DOHH2 (cell line): ENCODE measurements around the gene TMEM132D.

Experiments
- H3F3A ChIP-seq: fragments of 200-600 bp; sonication (generic), shearing (Covaris generic); 2 replicates; pipeline ENCODE4 v1.6.0; 2016; ENCODE audit warnings: antibody characterized with exemption, mild to moderate bottlenecking; ENCODE audit not compliant: control insufficient read depth, insufficient read depth
- H3K27ac ChIP-seq: fragments of 200-600 bp; sonication (generic); 2 replicates; pipeline ENCODE4 v1.5.1; 2014; ENCODE audit warnings: low read depth, mild to moderate bottlenecking, low read length, moderate library complexity
- H3K27me3 ChIP-seq: fragments of 200-600 bp; sonication (generic); 2 replicates; pipeline ENCODE4 v1.6.1; 2014; ENCODE audit warnings: mild to moderate bottlenecking, low read length, mixed read lengths; ENCODE audit not compliant: control insufficient read depth
- H3K36me3 ChIP-seq: fragments of 200-600 bp; sonication (generic); 2 replicates; pipeline ENCODE4 v1.6.1; 2014; ENCODE audit warnings: mild to moderate bottlenecking, low read length, moderate library complexity, mixed read lengths; ENCODE audit not compliant: control insufficient read depth
- H3K4me1 ChIP-seq: fragments of 200-600 bp; sonication (generic); 2 replicates; pipeline ENCODE4 v1.6.1; 2014; ENCODE audit warnings: mild to moderate bottlenecking, low read length, mixed read lengths; ENCODE audit not compliant: control insufficient read depth
- H3K4me2 ChIP-seq: fragments of 200-600 bp; sonication (generic); 2 replicates; pipeline ENCODE4 v1.6.0; 2014; ENCODE audit warnings: mild to moderate bottlenecking, low read length, moderate library complexity
- H3K4me3 ChIP-seq: fragments of 200-600 bp; sonication (generic); 2 replicates; pipeline ENCODE4 v1.5.1; 2014; ENCODE audit warnings: mild to moderate bottlenecking, low read length, mixed read lengths
- H3K79me2 ChIP-seq: fragments of 200-600 bp; sonication (generic); 2 replicates; pipeline ENCODE4 v1.6.1; 2014; ENCODE audit warnings: mild to moderate bottlenecking, low read length, mixed read lengths; ENCODE audit not compliant: control insufficient read depth
- H3K9me2 ChIP-seq: fragments of 200-600 bp; sonication (generic); replicated peaks from 2 replicates; pipeline ENCODE4 v1.6.1; 2014; ENCODE audit warnings: mild to moderate bottlenecking, low read length, mixed read lengths; ENCODE audit not compliant: control insufficient read depth
- H3K9me3 ChIP-seq: fragments of 200-600 bp; sonication (generic); 2 replicates; pipeline ENCODE4 v1.6.1; 2014; ENCODE audit warnings: antibody characterized with exemption, low read length, mixed read lengths; ENCODE audit not compliant: control insufficient read depth, insufficient read depth
- H4K20me1 ChIP-seq: fragments of 200-600 bp; sonication (generic); 2 replicates; pipeline ENCODE4 v1.6.0; 2014; ENCODE audit warnings: low read depth, mild to moderate bottlenecking, antibody characterized with exemption, low read length, moderate library complexity; ENCODE audit not compliant: control insufficient read depth, insufficient read depth
- EZH2phosphoT487 ChIP-seq: fragments of 200-600 bp; sonication (generic); IDR thresholded peaks from 2 replicates; pipeline ENCODE4 v1.6.1; 2017; ENCODE audit warnings: borderline replicate concordance, mild to moderate bottlenecking, antibody characterized with exemption, low read length, moderate library complexity, mixed read lengths
- TF ChIP-seq, protein P1 (sequence below): fragments of 200-600 bp; sonication (generic); IDR thresholded peaks from one replicate; pipeline ENCODE4 v1.5.1; 2014; ENCODE audit warnings: antibody characterized with exemption, mild to moderate bottlenecking, low read depth, low read length; ENCODE audit not compliant: poor library complexity, severe bottlenecking

The TMEM132D gene

DNA sequence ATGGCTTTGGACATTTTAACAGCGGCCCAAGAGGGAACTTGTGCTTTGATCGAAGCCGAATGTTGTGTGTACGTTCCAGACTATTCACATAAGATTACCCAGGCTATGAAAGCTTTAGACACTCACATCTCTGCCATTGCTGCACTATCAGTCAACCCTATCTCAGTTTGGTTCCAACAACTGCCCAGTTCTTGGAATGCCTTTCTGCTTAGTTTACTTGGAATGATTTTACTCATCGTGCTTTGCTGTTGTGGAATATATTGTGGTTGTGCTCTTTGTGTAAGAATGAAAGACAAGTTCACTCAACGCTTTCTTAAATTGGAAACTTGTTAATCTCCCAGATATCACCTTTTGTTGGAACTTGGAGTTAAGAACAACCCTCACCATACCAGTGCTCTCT lies 552.3 kb downstream of the TMEM132D start:
- Histone ChIP-seq H3K27me3 (no peaks in the 10 kb centered on the region), H3K4me1 (no peaks in the 10 kb centered on the region), H3K36me3 (no peaks in the 10 kb centered on the region), H4K20me1 (no peaks in the 10 kb centered on the region), H3K4me2 (no peak overlapping the region), H3F3A (no peaks in the 10 kb centered on the region), H3K4me3 (no peak overlapping the region), H3K79me2 (no peaks in the 10 kb centered on the region), H3K9me3 (no peaks in the 10 kb centered on the region), H3K9me2 (no peaks in the 10 kb centered on the region), H3K27ac (no peak overlapping the region)
- TF ChIP-seq, protein P1, sequence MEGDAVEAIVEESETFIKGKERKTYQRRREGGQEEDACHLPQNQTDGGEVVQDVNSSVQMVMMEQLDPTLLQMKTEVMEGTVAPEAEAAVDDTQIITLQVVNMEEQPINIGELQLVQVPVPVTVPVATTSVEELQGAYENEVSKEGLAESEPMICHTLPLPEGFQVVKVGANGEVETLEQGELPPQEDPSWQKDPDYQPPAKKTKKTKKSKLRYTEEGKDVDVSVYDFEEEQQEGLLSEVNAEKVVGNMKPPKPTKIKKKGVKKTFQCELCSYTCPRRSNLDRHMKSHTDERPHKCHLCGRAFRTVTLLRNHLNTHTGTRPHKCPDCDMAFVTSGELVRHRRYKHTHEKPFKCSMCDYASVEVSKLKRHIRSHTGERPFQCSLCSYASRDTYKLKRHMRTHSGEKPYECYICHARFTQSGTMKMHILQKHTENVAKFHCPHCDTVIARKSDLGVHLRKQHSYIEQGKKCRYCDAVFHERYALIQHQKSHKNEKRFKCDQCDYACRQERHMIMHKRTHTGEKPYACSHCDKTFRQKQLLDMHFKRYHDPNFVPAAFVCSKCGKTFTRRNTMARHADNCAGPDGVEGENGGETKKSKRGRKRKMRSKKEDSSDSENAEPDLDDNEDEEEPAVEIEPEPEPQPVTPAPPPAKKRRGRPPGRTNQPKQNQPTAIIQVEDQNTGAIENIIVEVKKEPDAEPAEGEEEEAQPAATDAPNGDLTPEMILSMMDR = no peak
- TF ChIP-seq EZH2phosphoT487 = no peak

DNA sequence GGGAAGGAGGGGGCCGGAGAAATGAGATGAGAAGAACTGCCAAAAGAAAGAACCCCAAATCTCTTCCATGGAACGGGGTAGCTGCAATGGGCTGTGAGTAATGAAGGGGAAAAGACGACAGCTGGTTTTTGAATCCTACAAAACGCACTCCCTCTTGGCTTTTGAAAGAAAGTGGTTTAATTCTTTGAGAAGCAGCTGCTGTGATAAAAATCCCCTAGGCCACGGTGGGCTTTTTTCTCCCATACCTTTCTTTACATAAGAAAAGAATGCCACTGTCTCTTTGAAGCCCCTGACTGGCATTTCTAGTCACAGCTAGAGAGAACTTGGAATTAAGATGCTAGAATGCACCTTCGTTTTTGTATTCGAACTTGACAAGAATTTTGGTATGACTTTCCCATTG lies 564.5 kb downstream of the TMEM132D start:
- Histone ChIP-seq H3K4me2 (no peak overlapping the region), H3K4me1 (no peaks in the 10 kb centered on the region), H4K20me1 (no peaks in the 10 kb centered on the region)

GRCh38 chr12:129337413-129337812 lies 566.4 kb downstream of the TMEM132D start:
- no peaks in the 10 kb centered on the region for H3K9me2 ChIP-seq
- H3K79me2 ChIP-seq = no peaks in the 10 kb centered on the region
- no peak for TF ChIP-seq EZH2phosphoT487
- TF ChIP-seq, protein P1 = no peak
- H3K4me3 ChIP-seq = no peak overlapping the region
- H3K36me3 ChIP-seq = no peaks in the 10 kb centered on the region
- no peaks in the 10 kb centered on the region for H3K4me1 ChIP-seq
- H3K4me2 ChIP-seq = no peak overlapping the region
- no peak overlapping the region for H3K27ac ChIP-seq
- H4K20me1 ChIP-seq = no peaks in the 10 kb centered on the region
- no peaks in the 10 kb centered on the region for H3K27me3 ChIP-seq
- no peaks in the 10 kb centered on the region for H3K9me3 ChIP-seq
- no peaks in the 10 kb centered on the region for H3F3A ChIP-seq

More for the DNA sequence above, 564.5 kb downstream of the TMEM132D start:
- TF ChIP-seq EZH2phosphoT487 = no peak
- TF ChIP-seq, protein P1 = no peak
- Histone ChIP-seq H3K79me2 (no peaks in the 10 kb centered on the region), H3F3A (no peaks in the 10 kb centered on the region), H3K36me3 (no peaks in the 10 kb centered on the region), H3K9me3 (no peaks in the 10 kb centered on the region), H3K4me3 (no peak overlapping the region), H3K9me2 (no peaks in the 10 kb centered on the region), H3K27me3 (no peaks in the 10 kb centered on the region), H3K27ac (no peak overlapping the region)

DNA sequence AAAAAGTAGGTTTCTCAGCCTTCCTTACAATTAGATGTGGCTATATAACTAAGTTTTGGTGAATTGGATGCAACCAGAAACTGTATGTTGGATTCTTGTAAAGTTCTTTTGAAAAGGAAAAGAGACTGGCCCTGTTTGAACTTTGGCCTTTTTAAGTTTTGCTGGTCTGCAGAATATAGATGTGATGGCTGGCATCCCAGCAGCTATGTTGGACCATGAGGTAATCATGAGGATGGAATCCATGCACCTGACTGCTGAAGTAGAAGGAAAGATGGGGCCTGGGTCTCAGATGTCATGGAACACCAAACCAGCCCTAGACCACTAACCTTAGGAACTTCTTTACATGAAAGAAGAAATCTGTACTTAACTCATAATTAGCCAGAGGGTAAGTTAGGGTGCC lies 568.1 kb downstream of the TMEM132D start:
- H3K27ac ChIP-seq = no peak overlapping the region
- no peaks in the 10 kb centered on the region for H3K9me3 ChIP-seq
- no peaks in the 10 kb centered on the region for H3K9me2 ChIP-seq
- H3F3A ChIP-seq = no peaks in the 10 kb centered on the region
- H3K79me2 ChIP-seq = no peaks in the 10 kb centered on the region
- H3K4me1 ChIP-seq = no peaks in the 10 kb centered on the region
- no peaks in the 10 kb centered on the region for H3K27me3 ChIP-seq
- no peak overlapping the region for H3K4me3 ChIP-seq
- TF ChIP-seq, protein P1 = no peak
- H3K36me3 ChIP-seq = no peaks in the 10 kb centered on the region
- H3K4me2 ChIP-seq = no peak overlapping the region
- no peaks in the 10 kb centered on the region for H4K20me1 ChIP-seq
